PC-9 (cell line): ENCODE data around the gene RNF187.

Experiments
- EZH2 ChIP-seq: fragments of 200-600 bp; sonication (generic); IDR thresholded peaks from 2 replicates; pipeline ENCODE4 v1.8.0; 2017; ENCODE audit warnings: antibody characterized with exemption, low read depth
- TF ChIP-seq, protein P1 (sequence below): fragments of 200-600 bp; sonication (generic); conservative IDR thresholded peaks from 2 replicates; pipeline ENCODE4 v1.6.1; 2017; ENCODE audit warnings: mixed run types, antibody characterized with exemption, mild to moderate bottlenecking, moderate library complexity

DNA sequence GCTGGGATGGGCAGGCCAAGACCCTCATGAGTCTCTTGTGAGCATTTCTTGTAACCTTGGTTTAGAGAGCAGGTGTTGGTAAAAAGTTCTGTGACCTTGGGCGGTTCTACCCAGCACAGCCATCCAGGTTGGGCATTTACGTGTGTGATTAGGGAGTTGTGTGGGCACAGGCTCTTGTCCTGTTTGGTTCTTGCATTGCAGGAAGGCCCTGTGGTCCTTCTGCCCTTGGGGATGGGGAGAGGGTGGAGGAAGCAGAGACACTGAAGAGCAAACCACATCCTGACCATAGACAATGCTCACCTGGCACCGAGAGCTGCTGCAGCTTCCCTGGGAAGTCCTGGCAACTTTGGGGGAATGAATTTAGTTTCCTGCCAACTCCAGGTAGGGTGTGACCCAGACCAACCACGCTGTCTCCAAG lies 25.6 kb downstream of the RNF187 start:
- TF ChIP-seq, protein P1, sequence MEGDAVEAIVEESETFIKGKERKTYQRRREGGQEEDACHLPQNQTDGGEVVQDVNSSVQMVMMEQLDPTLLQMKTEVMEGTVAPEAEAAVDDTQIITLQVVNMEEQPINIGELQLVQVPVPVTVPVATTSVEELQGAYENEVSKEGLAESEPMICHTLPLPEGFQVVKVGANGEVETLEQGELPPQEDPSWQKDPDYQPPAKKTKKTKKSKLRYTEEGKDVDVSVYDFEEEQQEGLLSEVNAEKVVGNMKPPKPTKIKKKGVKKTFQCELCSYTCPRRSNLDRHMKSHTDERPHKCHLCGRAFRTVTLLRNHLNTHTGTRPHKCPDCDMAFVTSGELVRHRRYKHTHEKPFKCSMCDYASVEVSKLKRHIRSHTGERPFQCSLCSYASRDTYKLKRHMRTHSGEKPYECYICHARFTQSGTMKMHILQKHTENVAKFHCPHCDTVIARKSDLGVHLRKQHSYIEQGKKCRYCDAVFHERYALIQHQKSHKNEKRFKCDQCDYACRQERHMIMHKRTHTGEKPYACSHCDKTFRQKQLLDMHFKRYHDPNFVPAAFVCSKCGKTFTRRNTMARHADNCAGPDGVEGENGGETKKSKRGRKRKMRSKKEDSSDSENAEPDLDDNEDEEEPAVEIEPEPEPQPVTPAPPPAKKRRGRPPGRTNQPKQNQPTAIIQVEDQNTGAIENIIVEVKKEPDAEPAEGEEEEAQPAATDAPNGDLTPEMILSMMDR: no peak
- no peak for TF ChIP-seq EZH2
